H1 (cell line): ENCODE data around the gene POGZ. TPM values are rescaled to one million over a fixed set of nuclear protein-coding genes. Genes with fewer than 3 reads are reported as not detected.

Experiments used
- CTCF ChIA-PET: fragments of 300-600 bp; sonication (Branson Sonifier 250); formaldehyde crosslinking; loops from one replicate; lab custom pipeline; 2021; ENCODE audit not compliant: partially characterized antibody; lab: Charles Lee
- POLR2A ChIA-PET: fragments of 300-600 bp; sonication (Branson Sonifier 250); formaldehyde crosslinking; loops from one replicate; lab custom pipeline; 2021; ENCODE audit warnings: inconsistent platforms; ENCODE audit not compliant: partially characterized antibody; lab: Charles Lee
- DNase-seq, 2 experiments: peaks; one replicate each; pipeline versions ENCODE4 v3.0.0 to v3.0.0-alpha.2; 2010 to 2022; ENCODE audit warnings: low spot score in 2 of 2, low read depth in 1 of 2, mixed read lengths in 1 of 2
- FAIRE-seq: peaks from 2 replicates; lab custom pipeline; 2011; peaks lifted over from hg19 to GRCh38; lab: Jason Lieb, UNC
- H2AFZ ChIP-seq: 2 replicates; pipeline ENCODE4 v1.8.1; 2012; ENCODE audit warnings: low read length, inconsistent platforms
- H2AK5ac ChIP-seq: 2 replicates; pipeline ENCODE4 v1.6.1; 2013; ENCODE audit warnings: low read depth, low read length
- H2BK120ac ChIP-seq: replicated peaks from 2 replicates; pipeline ENCODE3; 2013; ENCODE audit warnings: low read depth, low read length, inconsistent platforms
- H2BK12ac ChIP-seq: 2 replicates; pipeline ENCODE4 v1.6.1; 2013; ENCODE audit warnings: low read depth, low read length
- H2BK15ac ChIP-seq: 2 replicates; pipeline ENCODE4 v1.6.1; 2013; ENCODE audit warnings: low read length
- H2BK20ac ChIP-seq: 2 replicates; pipeline ENCODE4 v1.6.1; 2013; ENCODE audit warnings: low read length
- H2BK5ac ChIP-seq: 2 replicates; pipeline ENCODE4 v1.6.1; 2013; ENCODE audit warnings: low read depth, low read length
- H3K14ac ChIP-seq: 2 replicates; pipeline ENCODE4 v1.6.1; 2013; ENCODE audit warnings: inconsistent platforms; ENCODE audit not compliant: insufficient read length
- H3K18ac ChIP-seq: 2 replicates; pipeline ENCODE4 v1.6.1; 2013; ENCODE audit warnings: low read length; ENCODE audit errors: extremely low read depth
- H3K23ac ChIP-seq: 2 replicates; pipeline ENCODE4 v1.6.1; 2013; ENCODE audit warnings: inconsistent platforms; ENCODE audit not compliant: insufficient read length
- H3K23me2 ChIP-seq: 2 replicates; pipeline ENCODE4 v1.6.1; 2013; ENCODE audit warnings: low read depth, low read length
- H3K27ac ChIP-seq: 2 replicates; pipeline ENCODE4 v1.6.1; 2011; ENCODE audit warnings: low read depth, low read length, inconsistent platforms
- H3K27me3 ChIP-seq, 4 experiments: replicated peaks in 1 of 4; 1 replicate in 1 of 4; 2 replicates in 3 of 4; pipeline versions ENCODE4 v1.6.1 to v1.8.1; 2011 to 2013; ENCODE audit warnings: low read length in 3 of 4, mild to moderate bottlenecking in 3 of 4, inconsistent platforms in 2 of 4, mixed read lengths in 2 of 4, moderate library complexity in 1 of 4; ENCODE audit not compliant: control insufficient read depth in 3 of 4, insufficient read depth in 3 of 4; ENCODE audit errors: extremely low read depth in 1 of 4
- H3K36me3 ChIP-seq, 4 experiments: 2 replicates each; pipeline versions ENCODE4 v1.6.1 to v1.8.1; 2011 to 2013; ENCODE audit warnings: mild to moderate bottlenecking in 4 of 4, low read length in 3 of 4, moderate library complexity in 2 of 4, control low read depth in 1 of 4, inconsistent platforms in 1 of 4; ENCODE audit not compliant: insufficient read depth in 4 of 4, control insufficient read depth in 2 of 4
- H3K4ac ChIP-seq: replicated peaks from 2 replicates; pipeline ENCODE3; 2013; ENCODE audit warnings: low read length, low read depth, mixed read lengths, inconsistent platforms; ENCODE audit not compliant: insufficient read length
- H3K4me1 ChIP-seq, 4 experiments: replicated peaks in 1 of 4; 1 replicate in 1 of 4; 2 replicates in 3 of 4; pipeline versions ENCODE4 v1.6.1 to v1.8.1; 2011 to 2013; ENCODE audit warnings: low read length in 3 of 4, inconsistent platforms in 2 of 4, mixed read lengths in 1 of 4; ENCODE audit not compliant: insufficient read depth in 4 of 4, control insufficient read depth in 3 of 4
- H3K4me2 ChIP-seq, 2 experiments: 2 replicates each; pipeline versions ENCODE4 v1.6.1 to v1.8.1; 2011 to 2013; ENCODE audit warnings: low read depth in 2 of 2, low read length in 2 of 2, control low read depth in 1 of 2, inconsistent platforms in 1 of 2, mild to moderate bottlenecking in 1 of 2; ENCODE audit not compliant: insufficient read depth in 1 of 2
- H3K4me3 ChIP-seq, 4 experiments: fragments of 200-600, 300-600 bp in 1 of 4; sonication (generic), shearing (Covaris generic), sonication (Bioruptor Twin) in 1 of 4; 2 replicates each; pipeline versions ENCODE4 v1.5.1 to v1.8.1; 2011 to 2016; ENCODE audit warnings: low read length in 4 of 4, low read depth in 3 of 4, control low read depth in 2 of 4, inconsistent platforms in 2 of 4, mild to moderate bottlenecking in 2 of 4, mixed read lengths in 1 of 4, moderate library complexity in 1 of 4; ENCODE audit not compliant: insufficient read depth in 2 of 4; ENCODE audit errors: extremely low read depth in 1 of 4
- H3K56ac ChIP-seq: replicated peaks from 2 replicates; pipeline ENCODE3; 2013; ENCODE audit warnings: low read depth, mild to moderate bottlenecking, mixed read lengths, low read length, inconsistent platforms; ENCODE audit not compliant: insufficient read length
- H3K79me1 ChIP-seq: 2 replicates; pipeline ENCODE4 v1.6.1; 2013; ENCODE audit warnings: low read depth, low read length, control low read depth
- H3K79me2 ChIP-seq, 2 experiments: 2 replicates each; pipeline versions ENCODE4 v1.6.1 to v1.8.1; 2012 to 2013; ENCODE audit warnings: low read length in 2 of 2, mild to moderate bottlenecking in 2 of 2, inconsistent platforms in 1 of 2; ENCODE audit not compliant: insufficient read depth in 2 of 2, control insufficient read depth in 1 of 2
- H3K9ac ChIP-seq, 4 experiments: replicated peaks in 1 of 4; 1 replicate in 1 of 4; 2 replicates in 3 of 4; pipeline versions ENCODE4 v1.6.1 to v1.8.1; 2011 to 2013; ENCODE audit warnings: low read depth in 3 of 4, low read length in 3 of 4, control low read depth in 2 of 4, mild to moderate bottlenecking in 2 of 4, moderate library complexity in 2 of 4, inconsistent platforms in 1 of 4; ENCODE audit errors: extremely low read depth in 1 of 4
- H3K9me3 ChIP-seq, 2 experiments: 2 replicates each; pipeline versions ENCODE4 v1.6.1 to v1.8.1; 2012 to 2013; ENCODE audit warnings: mild to moderate bottlenecking in 2 of 2, moderate library complexity in 2 of 2, control low read depth in 1 of 2, inconsistent platforms in 1 of 2, low read depth in 1 of 2, low read length in 1 of 2, mixed read lengths in 1 of 2; ENCODE audit not compliant: insufficient read depth in 2 of 2
- H4K20me1 ChIP-seq, 2 experiments: replicated peaks in 1 of 2; 2 replicates each; pipeline versions ENCODE3 to v1.8.1; 2011 to 2013; ENCODE audit warnings: inconsistent platforms in 2 of 2, low read length in 2 of 2, mild to moderate bottlenecking in 1 of 2; ENCODE audit not compliant: insufficient read depth in 2 of 2, control insufficient read depth in 1 of 2
- H4K5ac ChIP-seq: 2 replicates; pipeline ENCODE4 v1.6.1; 2013; ENCODE audit warnings: low read length, low read depth, mixed read lengths, inconsistent platforms; ENCODE audit not compliant: insufficient read length
- H4K8ac ChIP-seq: 2 replicates; pipeline ENCODE4 v1.8.0; 2013; ENCODE audit warnings: mild to moderate bottlenecking, moderate library complexity, low read length, inconsistent platforms; ENCODE audit not compliant: insufficient read depth; ENCODE audit errors: extremely low read depth
- H4K91ac ChIP-seq: replicated peaks from 2 replicates; pipeline ENCODE3; 2013; ENCODE audit warnings: low read length, mixed read lengths, inconsistent platforms; ENCODE audit not compliant: insufficient read length
- BACH1 ChIP-seq: IDR thresholded peaks from 2 replicates; pipeline ENCODE4 v1.6.1; 2012; ENCODE audit warnings: low read length, improper control_type of control experiment
- CREB1 ChIP-seq: IDR thresholded peaks from 2 replicates; pipeline ENCODE4 v1.6.1; 2012; ENCODE audit warnings: inconsistent platforms
- JUND ChIP-seq: IDR thresholded peaks from 2 replicates; pipeline ENCODE4 v1.6.1; 2011; ENCODE audit warnings: mild to moderate bottlenecking, improper control_type of control experiment, low read length
- KDM1A ChIP-seq: fragments of 200-600, 300-600 bp; sonication (generic); IDR thresholded peaks from 2 replicates; pipeline ENCODE4 v1.7.1; 2016; ENCODE audit warnings: mild to moderate bottlenecking, low read length, borderline replicate concordance
- MAFK ChIP-seq: IDR thresholded peaks from 2 replicates; pipeline ENCODE4 v1.6.1; 2012; ENCODE audit warnings: low read depth, mild to moderate bottlenecking, improper control_type of control experiment, low read length
- NRF1 ChIP-seq: IDR thresholded peaks from 2 replicates; pipeline ENCODE4 v1.6.1; 2011; ENCODE audit warnings: mild to moderate bottlenecking, low read depth, low read length, improper control_type of control experiment
- POLR2A ChIP-seq, 2 experiments: IDR thresholded peaks; 1 replicate in 1 of 2; 2 replicates in 1 of 2; pipeline ENCODE4 v1.6.1; 2011; ENCODE audit warnings: low read depth in 2 of 2, low read length in 2 of 2, mild to moderate bottlenecking in 2 of 2; ENCODE audit errors: control extremely low read depth in 1 of 2
- RAD21 ChIP-seq, 2 experiments: IDR thresholded peaks in 1 of 2; conservative IDR thresholded peaks in 1 of 2; 2 replicates each; pipeline ENCODE4 v1.6.1; 2011; ENCODE audit warnings: low read depth in 2 of 2, low read length in 2 of 2, improper control_type of control experiment in 1 of 2, inconsistent platforms in 1 of 2, mild to moderate bottlenecking in 1 of 2, moderate library complexity in 1 of 2
- SAP30 ChIP-seq: fragments of 300-600 bp; sonication (generic); IDR thresholded peaks from 2 replicates; pipeline ENCODE4 v1.7.1; 2012; ENCODE audit warnings: low read length, moderate library complexity, mild to moderate bottlenecking, inconsistent platforms; ENCODE audit not compliant: insufficient read depth, insufficient replicate concordance
- SIRT6 ChIP-seq: IDR thresholded peaks from one replicate; pipeline ENCODE4 v1.7.1; 2012; ENCODE audit warnings: low read length, inconsistent platforms
- SIX5 ChIP-seq: IDR thresholded peaks from 2 replicates; pipeline ENCODE4 v1.6.1; 2011; ENCODE audit warnings: mild to moderate bottlenecking, low read depth, low read length
- SP2 ChIP-seq: IDR thresholded peaks from 2 replicates; pipeline ENCODE4 v1.6.1; 2012; ENCODE audit warnings: mild to moderate bottlenecking, low read length, inconsistent platforms
- polyA plus RNA-seq, 7 experiments: library from polyadenylated mRNA; depleted of rRNA in 3 of 7; stranded (reverse) in 5 of 7; unstranded in 2 of 7; fragments of >200 nt in 5 of 7; fragments of 200-250 nt in 2 of 7; gene quantifications; 1 replicate in 5 of 7; 2 replicates in 1 of 7; 4 replicates in 1 of 7; pipeline versions ENCODE4 v1.2.1 to v1.2.3, GENCODE V29; 2011 to 2013; ENCODE audit warnings: missing spikeins in 2 of 7, mixed read lengths in 2 of 7
- total RNA-seq: library from RNA; stranded (reverse); fragmentation: NEBNext Ultra II Directional; extraction: Animal tissue kit (Norgen Biotek cat#: 25700); gene quantifications from 2 replicates; pipeline ENCODE4 v1.2.1, GENCODE V29; 2021
- TF ChIP-seq, protein P1 (sequence below): IDR thresholded peaks from 2 replicates; pipeline ENCODE4 v1.6.1; 2011; ENCODE audit warnings: low read depth, mild to moderate bottlenecking, low read length; ENCODE audit not compliant: insufficient read depth

Gene POGZ
- total and polyA plus RNA-seq, 2 of the 8 experiments (the other 6 are each of a cell fraction or from before 2014, with no cell fraction given): 66.4 to 105 TPM

DNA sequence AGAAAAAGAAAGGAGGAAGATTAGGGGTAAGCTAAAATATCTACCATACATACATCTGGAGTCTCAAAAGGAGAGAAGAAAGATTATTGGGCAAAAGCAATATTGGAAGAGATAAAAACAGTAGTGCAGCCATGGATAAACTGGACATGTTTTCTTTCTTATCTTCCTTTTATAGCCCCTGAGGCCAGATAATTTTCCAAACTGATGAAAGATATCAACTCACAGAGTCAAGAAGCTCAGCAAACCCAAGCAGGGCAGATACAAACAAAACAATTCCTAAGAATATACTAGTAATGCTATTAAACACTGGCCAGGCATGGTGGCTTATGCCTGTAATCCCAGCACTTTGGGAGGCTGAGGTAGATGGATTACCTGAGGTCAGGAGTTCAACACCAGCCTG is 65.7 kb downstream of the POGZ start:
- no peaks in the 10 kb centered on the region for H3K27me3 ChIP-seq
- no peak for FAIRE-seq
- H4K5ac ChIP-seq: no peak overlapping the region
- ChIA-PET POLR2A (interaction anchor here (1.3 kb wide), 1 partner anchor 112 kb away, joined by 4 read pairs; no protein-coding TSS in a partner anchor), CTCF (interaction anchor here (1.9 to 3.1 kb wide), 2 partner anchors 13 to 93 kb away, joined by 5 to 13 read pairs; no protein-coding TSS in a partner anchor)
- no peak overlapping the region for H2AK5ac ChIP-seq
- H4K91ac ChIP-seq: no peak overlapping the region
- H3K18ac ChIP-seq: no peak overlapping the region
- no peaks in the 10 kb centered on the region for H3K4me1 ChIP-seq
- H4K8ac ChIP-seq: no peak overlapping the region
- H3K36me3 ChIP-seq: no peaks in the 10 kb centered on the region
- H3K23me2 ChIP-seq: no peaks in the 10 kb centered on the region
- no peaks in the 10 kb centered on the region for H4K20me1 ChIP-seq
- no peak overlapping the region for H3K23ac ChIP-seq
- no peak overlapping the region for H2BK120ac ChIP-seq
- no peak for DNase-seq
- no peak overlapping the region for H3K4me3 ChIP-seq
- no peak overlapping the region for H3K9ac ChIP-seq
- no peaks in the 10 kb centered on the region for H3K79me2 ChIP-seq
- no peak overlapping the region for H3K14ac ChIP-seq
- H2AFZ ChIP-seq: no peak overlapping the region
- H2BK15ac ChIP-seq: no peak overlapping the region
- no peak overlapping the region for H2BK20ac ChIP-seq
- no peaks in the 10 kb centered on the region for H3K9me3 ChIP-seq
- no peak overlapping the region for H3K4ac ChIP-seq
- H3K27ac ChIP-seq: no peak overlapping the region
- H3K56ac ChIP-seq: no peak overlapping the region
- no peaks in the 10 kb centered on the region for H3K79me1 ChIP-seq
- no peak overlapping the region for H2BK12ac ChIP-seq
- no peak overlapping the region for H3K4me2 ChIP-seq
- no peak overlapping the region for H2BK5ac ChIP-seq
- TF ChIP-seq BACH1 (no peak), JUND (no peak), SAP30 (no peak), CREB1 (no peak), SP2 (no peak), RAD21 (IDR thresholded peaks at IDR 0.05 in 1 of 2, conservative IDR thresholded peaks at IDR 0.05 in 1 of 2; ENCODE audit: low read depth in 2 of 2, low read length in 2 of 2) (no peak), POLR2A (IDR thresholded peaks at IDR 0.05; ENCODE audit: control extremely low read depth in 1 of 2, low read depth in 2 of 2, low read length in 2 of 2) (no peak), SIX5 (no peak), MAFK (no peak), NRF1 (no peak), SIRT6 (no peak), KDM1A (no peak)
- TF ChIP-seq, protein P1, sequence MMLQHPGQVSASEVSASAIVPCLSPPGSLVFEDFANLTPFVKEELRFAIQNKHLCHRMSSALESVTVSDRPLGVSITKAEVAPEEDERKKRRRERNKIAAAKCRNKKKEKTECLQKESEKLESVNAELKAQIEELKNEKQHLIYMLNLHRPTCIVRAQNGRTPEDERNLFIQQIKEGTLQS: no peak
- TF ChIP-seq, all 59 proteins: peak for 0
